Ascending aorta (tissue), 2 donors: ENCODE results near the gene SGIP1. TPM values are rescaled to one million over a fixed set of nuclear protein-coding genes. Genes with fewer than 3 reads are reported as not detected.

ENCODE experiments used
- DNase-seq, 2 donors: peaks; one replicate each; pipeline ENCODE4 v3.0.0-alpha.2; 2019; ENCODE audit warnings: low spot score in 2 of 2
- H3K27ac ChIP-seq, 2 donors: fragments of 200-600 bp; sonication (generic); one replicate each; pipeline ENCODE4 v1.5.1; 2016 to 2017; ENCODE audit warnings: mild to moderate bottlenecking in 1 of 2
- H3K27me3 ChIP-seq: fragments of 200-600 bp; sonication (generic); one replicate; pipeline ENCODE4 v1.5.1; 2017
- H3K36me3 ChIP-seq, 2 donors: fragments of 200-600 bp; sonication (generic); one replicate each; pipeline ENCODE4 v1.5.1; 2016
- H3K4me1 ChIP-seq, 2 donors: fragments of 200-600 bp; sonication (generic); one replicate each; pipeline ENCODE4 v1.5.1; 2016 to 2017; ENCODE audit warnings: mild to moderate bottlenecking in 1 of 2
- H3K4me3 ChIP-seq, 2 donors: fragments of 200-600 bp; sonication (generic); one replicate each; pipeline ENCODE4 v1.5.1; 2016 to 2017; ENCODE audit warnings: mild to moderate bottlenecking in 1 of 2
- H3K9me3 ChIP-seq, 2 donors: fragments of 200-600 bp; sonication (generic); one replicate each; pipeline ENCODE4 v1.5.1; 2016
- CTCF ChIP-seq, 3 experiments: fragments of 200-600 bp in 2 of 3; fragments of 450-650 bp in 1 of 3; sonication (generic) in 2 of 3; IDR thresholded peaks; one replicate each; pipeline ENCODE4 v1.5.1; 2016 to 2019; ENCODE audit warnings: antibody characterized with exemption in 3 of 3, mild to moderate bottlenecking in 1 of 3, moderate library complexity in 1 of 3
- intact Hi-C: fragments of 100-400 bp; cut with DNase I; formaldehyde crosslinking; loops from one replicate; pipeline ENCODE4 v1.15.1; 2023
- total RNA-seq: library from RNA; depleted of rRNA; stranded (reverse); fragments of >200 nt; gene quantifications from one replicate; pipeline ENCODE4 v1.1.0, GENCODE V29; 2016

The SGIP1 gene
- total RNA-seq, 1 donor from 2014 or later: 1.6 TPM

DNA sequence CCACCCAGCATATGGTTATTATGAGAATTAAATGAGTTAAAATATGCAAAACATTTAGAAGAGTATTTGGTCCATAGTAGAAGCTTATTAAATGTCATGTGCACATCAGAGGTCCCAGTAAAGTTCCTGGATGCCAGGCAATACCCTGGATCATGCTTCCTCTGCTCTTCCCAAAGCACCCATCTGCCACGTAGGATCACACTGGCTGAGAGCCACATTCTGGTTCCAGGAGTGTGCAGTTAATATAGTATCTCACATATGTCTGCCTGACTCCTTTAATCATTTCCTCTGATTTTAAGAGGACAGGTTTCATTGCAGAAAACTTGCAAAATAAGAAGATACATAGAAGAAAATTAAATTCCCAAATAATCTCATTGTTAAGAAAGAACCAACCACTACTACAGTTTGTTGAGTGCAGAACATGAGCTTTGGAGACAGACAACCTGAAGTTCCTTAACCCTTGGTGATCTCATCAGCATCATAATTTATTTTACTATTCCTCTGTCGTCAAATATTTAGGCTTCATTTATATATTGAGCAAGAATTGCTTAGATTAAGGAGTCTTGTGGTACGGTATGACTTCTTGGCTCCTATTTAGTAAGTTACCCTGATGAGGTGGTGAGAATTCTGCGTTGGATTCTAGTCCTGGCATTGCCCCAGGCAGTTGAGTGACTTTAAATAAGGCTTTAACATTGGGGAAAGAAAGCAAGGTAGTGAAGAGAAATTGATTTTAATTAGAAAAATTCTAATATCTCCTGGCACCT lies 12.3 kb downstream of the SGIP1 start:
- intact Hi-C loops: no loop called here
- H3K4me1 ChIP-seq: peaks cover 5 to 53% of the 10 kb centered on the region in 2 donors
- TF ChIP-seq CTCF (IDR thresholded peaks at IDR 0.05): no peak
- H3K36me3 ChIP-seq: no peaks in the 10 kb centered on the region
- no peak overlapping the region for H3K4me3 ChIP-seq
- no peak for DNase-seq
- no peaks in the 10 kb centered on the region for H3K9me3 ChIP-seq
- H3K27me3 ChIP-seq: no peaks in the 10 kb centered on the region
- peak overlapping the region; percentile 83 to 84 for H3K27ac ChIP-seq

DNA sequence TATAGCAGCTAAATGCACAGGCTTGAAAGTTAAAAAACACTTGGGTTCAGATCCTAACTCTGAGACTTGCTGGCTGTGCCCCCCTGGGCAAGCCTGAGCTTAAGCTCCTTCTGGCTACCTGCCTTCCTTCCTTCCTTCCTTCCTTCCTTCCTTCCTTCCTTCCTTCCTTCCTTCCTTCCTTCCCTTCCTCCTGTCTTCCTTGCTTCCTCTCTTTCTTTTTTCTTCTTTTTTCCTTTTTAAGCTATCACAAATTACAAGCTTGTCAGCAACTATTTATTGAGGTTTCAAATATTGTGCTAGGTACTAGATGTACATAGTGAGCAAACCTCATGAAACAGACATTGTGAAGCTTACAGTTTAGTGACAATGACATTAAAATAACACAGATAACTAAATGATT lies 15.1 kb downstream of the SGIP1 start:
- Histone ChIP-seq H3K27ac (no peak overlapping the region), H3K36me3 (no peaks in the 10 kb centered on the region), H3K9me3 (no peaks in the 10 kb centered on the region), H3K4me3 (no peak overlapping the region), H3K27me3 (no peaks in the 10 kb centered on the region), H3K4me1 (peaks cover 7 to 44% of the 10 kb centered on the region in 2 donors)
- no peak for TF ChIP-seq CTCF (IDR thresholded peaks at IDR 0.05)
- intact Hi-C loops: no loop called here
- DNase-seq: no peak

- TF ChIP-seq CTCF (IDR thresholded peaks at IDR 0.05): no peak
- H3K9me3 ChIP-seq: no peaks in the 10 kb centered on the region
- no peaks in the 10 kb centered on the region for H3K36me3 ChIP-seq
- H3K27ac ChIP-seq: peak overlapping the region in 1 of 2 donors; percentile 8
- H3K4me3 ChIP-seq: no peak overlapping the region
- DNase-seq: no peak
- no peaks in the 10 kb centered on the region for H3K27me3 ChIP-seq
- intact Hi-C loops: no loop called here
- H3K4me1 ChIP-seq: peaks cover 3 to 35% of the 10 kb centered on the region in 2 donors
These were observed 16.3 kb downstream of the SGIP1 start for GRCh38 chr1:66550243-66550642.

DNA sequence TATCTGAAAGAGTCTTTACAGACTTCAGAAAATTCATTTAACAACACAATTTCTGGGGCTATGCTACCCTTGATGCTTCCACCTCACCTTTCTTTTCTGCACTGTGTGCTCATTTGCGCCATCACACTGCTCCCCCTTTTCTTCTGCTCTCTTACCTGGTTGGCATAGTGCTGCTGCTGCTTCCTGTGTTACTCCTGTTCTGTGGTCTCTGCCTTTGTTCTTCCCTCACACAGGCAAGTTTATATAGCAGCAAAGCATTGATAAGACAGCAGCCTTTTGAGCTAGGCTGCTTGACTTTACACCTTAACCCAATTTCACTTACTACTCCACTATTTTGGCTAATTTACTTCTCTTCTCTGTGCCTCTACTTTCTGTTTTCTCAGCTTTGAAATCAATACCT lies 18.3 kb downstream of the SGIP1 start:
- peaks cover 3 to 28% of the 10 kb centered on the region in 2 donors for H3K4me1 ChIP-seq
- H3K9me3 ChIP-seq: no peaks in the 10 kb centered on the region
- H3K27ac ChIP-seq: no peak overlapping the region
- TF ChIP-seq CTCF (IDR thresholded peaks at IDR 0.05): no peak
- H3K27me3 ChIP-seq: no peaks in the 10 kb centered on the region
- no peaks in the 10 kb centered on the region for H3K36me3 ChIP-seq
- H3K4me3 ChIP-seq: no peak overlapping the region
- DNase-seq: no peak
- intact Hi-C loops: no loop called here

- H3K27ac ChIP-seq: no peak overlapping the region
- no peak overlapping the region for H3K4me3 ChIP-seq
- H3K36me3 ChIP-seq: no peaks in the 10 kb centered on the region
- no peaks in the 10 kb centered on the region for H3K9me3 ChIP-seq
- intact Hi-C loops: no loop called here
- peaks cover 3 to 27% of the 10 kb centered on the region in 2 donors for H3K4me1 ChIP-seq
- no peaks in the 10 kb centered on the region for H3K27me3 ChIP-seq
- TF ChIP-seq CTCF (IDR thresholded peaks at IDR 0.05): no peak
- no peak for DNase-seq
These were observed 18.9 kb downstream of the SGIP1 start for GRCh38 chr1:66552829-66553228.
